ENCODE data around the gene TACR2.

TACR2 gene

DNA sequence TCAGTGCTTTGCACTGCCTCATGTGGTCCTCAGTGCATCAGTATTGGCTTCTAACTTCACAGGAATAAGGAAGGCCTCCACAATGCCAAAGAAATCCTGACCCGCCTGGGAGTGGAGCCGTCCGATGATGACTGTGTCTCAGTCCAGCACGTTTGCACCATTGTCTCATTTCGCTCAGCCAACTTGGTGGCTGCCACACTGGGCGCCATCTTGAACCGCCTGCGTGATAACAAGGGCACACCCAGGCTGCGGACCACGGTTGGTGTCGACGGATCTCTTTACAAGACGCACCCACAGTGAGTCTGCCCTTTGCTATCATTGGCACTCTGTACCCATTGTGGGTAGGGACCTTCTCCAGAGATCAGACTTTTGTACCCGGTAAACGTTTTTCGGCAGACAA, 36.9 kb downstream of the TACR2 start:
- FAIRE-seq (no peak), DNase-seq (ENCODE audit: extremely low spot score, insufficient read length, low read depth) (no peak)

DNA sequence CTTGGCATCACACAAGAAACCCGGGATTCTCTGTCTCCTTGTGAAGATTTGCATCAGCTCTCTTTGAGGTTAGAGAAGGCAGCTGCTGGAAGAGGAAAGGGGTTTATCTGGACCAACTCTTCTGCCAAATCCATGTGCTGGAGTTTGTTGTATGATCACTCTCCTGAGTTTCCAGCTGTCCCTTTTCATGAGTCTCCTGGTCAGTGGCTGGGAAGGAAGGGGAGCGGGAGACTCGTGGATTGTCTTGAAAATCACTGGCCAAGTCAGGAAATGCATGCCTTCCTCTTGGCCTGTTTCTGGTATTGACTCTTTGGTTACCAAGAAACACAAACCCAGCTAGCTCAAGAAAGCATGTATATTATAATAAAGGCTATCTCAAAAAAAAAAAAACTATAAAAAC, 38.8 kb downstream of the TACR2 start:
- DNase-seq (ENCODE audit: extremely low spot score, insufficient read length, low read depth) (no peak), FAIRE-seq (no peak)

DNA sequence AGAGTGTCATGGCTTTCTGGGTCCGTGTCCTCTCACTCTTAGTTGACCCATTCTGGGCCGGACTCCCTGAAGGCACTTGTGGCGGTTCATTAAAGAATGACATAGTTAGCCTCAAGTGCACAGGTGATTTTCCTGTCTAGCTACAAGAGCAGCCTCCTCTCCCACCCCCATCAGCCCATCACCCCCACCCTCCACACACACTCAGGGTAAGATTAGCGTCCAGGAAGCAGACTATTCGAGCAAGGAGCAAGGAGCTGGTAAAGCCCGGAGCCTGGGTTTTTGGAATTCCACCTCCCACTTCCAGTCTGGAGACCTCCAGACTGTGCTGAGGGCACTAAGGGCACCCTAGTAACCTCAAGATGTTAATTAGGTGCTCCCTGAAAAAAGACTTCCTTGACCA, 39.5 kb downstream of the TACR2 start:
- no peak for DNase-seq (ENCODE audit: extremely low spot score, insufficient read length, low read depth)
- no peak for FAIRE-seq

DNA sequence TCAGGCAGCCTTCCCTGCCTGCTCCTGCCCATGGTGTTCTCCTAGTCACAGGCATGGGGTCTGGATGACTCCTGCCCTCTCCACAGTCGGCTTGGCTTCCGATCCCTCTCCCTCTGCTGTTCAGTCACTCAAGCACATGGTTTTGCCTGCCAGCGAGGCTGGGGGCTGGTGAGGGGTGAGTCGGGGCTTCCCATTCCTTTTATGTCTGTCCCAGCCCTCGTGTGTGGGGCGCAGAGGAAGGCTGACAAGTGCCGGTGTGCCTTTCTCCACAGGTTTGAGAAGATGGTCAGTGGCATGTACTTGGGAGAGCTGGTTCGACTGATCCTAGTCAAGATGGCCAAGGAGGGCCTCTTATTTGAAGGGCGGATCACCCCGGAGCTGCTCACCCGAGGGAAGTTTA, 40.1 kb downstream of the TACR2 start:
- FAIRE-seq = no peak
- DNase-seq (ENCODE audit: extremely low spot score, insufficient read length, low read depth) = no peak

DNA sequence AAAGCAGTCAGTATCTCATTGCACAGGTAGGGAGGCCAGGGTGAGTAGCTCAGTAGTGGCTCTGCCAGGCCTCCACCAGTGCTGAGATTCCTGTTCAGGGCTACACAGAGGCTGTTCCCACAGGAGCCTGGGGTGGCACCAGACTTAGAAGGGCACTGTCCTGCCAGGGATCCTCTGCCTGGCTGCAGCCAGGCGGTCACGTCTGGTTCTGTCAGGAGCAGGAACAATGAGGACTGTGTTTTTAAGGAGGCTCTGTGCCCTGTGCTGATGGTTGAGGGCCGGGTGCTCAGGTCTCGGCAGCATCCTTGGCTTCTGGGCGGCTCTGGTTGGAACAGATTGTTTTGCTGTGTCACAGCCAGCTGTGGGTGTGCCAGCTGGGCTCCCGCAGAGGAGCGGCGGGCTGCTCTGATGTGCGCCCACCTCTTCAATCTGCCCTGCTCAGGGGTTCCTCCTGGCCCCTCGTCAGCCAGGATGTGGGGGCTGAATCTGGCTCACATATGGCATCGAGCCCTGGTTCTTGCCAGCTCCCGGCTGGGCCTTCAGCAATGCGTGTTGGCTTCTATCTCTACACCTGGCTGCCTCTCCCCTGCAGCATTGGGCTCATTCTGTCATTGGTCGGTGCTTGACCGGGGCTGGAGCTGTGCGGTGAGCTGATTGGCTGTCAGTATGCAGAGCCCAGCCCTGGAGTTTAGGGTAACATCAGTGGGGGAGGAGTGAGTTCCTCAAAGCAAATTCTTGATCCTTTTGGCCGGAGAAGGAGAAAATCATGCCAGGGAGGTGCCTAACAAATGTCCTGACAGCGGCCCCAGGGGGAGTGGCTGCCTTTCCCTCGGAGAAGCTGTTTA, 41.2 kb downstream of the TACR2 start:
- DNase-seq (ENCODE audit: extremely low spot score, insufficient read length, low read depth) = no peak
- no peak for FAIRE-seq

DNA sequence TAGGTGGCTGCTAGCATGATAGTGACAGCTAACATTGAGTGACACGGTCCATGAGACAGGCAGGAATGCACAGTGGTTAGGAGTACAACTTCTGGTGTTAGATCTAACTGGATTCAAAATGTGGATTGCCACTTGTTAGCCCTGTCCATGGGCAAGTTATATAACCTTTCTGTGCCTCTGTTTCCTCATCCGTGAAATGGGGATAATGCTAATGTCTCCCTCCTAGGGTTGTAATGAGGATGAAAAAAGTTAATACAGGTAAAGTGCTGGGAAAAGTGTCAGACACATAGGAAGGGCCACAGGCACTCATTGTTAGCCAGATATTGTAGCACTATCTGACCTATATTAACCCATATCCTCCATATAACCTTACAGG, 41.8 kb downstream of the TACR2 start:
- FAIRE-seq = no peak
- DNase-seq (ENCODE audit: extremely low spot score, insufficient read length, low read depth) = no peak

DNA sequence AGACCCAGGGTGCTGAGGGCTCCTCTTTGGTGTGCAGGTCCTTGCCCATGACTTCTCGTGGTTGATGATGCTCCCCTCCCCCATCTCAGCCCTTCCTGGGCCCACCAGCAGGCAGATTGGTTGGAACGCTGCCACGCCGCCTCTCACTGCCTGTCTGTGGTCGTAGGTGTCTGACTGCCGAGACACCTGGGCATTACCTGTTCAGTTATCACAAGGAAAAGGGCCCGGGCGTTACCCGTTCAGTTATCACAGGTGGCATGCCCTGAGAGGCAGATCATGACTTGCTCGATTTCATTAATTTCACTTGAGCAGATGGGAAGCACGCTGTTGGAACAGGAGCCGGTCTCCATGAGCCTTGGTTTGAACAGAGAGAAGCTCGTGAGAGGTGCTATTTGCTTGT, 42.5 kb downstream of the TACR2 start:
- no peak for DNase-seq (ENCODE audit: extremely low spot score, insufficient read length, low read depth)
- FAIRE-seq = no peak

DNA sequence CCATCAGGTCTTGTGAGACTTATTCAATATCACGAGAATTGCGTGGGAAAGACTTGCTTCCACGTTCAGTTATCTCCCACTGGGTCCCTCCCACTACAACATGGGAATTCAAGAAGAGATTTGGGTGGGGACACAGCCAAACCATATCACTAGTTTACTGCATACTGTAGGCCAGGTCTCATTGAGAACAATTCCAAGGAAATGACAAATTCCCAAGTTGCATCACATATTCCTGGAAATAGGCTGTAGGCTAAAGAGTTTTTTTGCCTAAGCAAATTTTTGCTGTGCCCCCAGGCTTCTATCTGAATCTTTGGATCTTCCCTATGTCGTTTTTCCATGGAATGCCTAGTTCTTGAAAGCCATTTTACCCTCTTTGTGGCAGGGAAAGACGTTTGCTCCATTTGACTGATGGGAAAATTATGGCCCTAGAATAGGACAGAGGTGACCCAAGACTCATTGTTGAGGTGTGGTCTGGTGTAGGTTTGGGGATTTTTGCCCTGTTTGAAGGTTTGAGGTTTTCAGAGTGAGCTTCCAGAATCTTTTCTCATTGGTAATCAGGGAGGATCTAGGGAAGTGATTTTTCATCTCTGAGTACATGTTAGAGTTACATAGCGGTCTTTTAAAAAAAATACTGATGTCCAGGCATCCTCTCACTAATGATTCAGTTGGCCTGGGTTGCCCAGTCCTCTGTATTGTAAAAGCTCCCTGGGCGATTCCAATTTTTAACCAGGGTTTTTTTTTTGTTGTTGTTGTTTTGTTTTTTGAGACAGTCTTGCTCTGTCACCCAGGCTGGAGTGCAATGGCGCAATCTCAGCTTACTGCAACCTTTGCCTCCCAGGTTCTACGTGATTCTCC, 44.4 kb downstream of the TACR2 start:
- FAIRE-seq (no peak), DNase-seq (ENCODE audit: extremely low spot score, insufficient read length, low read depth) (no peak)

DNA sequence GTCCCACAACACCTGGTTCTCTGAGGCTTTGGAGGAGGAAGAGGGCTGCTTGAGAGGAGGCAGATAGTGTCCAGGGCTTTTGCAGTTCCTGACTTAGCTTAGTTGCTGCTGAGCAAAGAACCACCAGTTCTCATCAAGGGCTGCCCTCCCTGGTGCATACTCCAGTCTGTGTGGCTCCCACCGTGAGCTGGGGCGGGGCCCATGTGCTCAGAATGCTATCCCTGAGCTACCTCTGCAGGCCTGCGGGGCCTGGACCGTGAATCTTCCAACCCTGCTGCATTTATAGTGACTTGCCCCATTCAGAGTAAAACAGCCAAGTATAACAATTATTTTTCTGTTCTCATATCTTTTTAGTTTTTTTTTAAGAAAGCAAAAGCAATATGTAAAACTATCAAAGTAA, 49.2 kb downstream of the TACR2 start:
- DNase-seq (ENCODE audit: extremely low spot score, insufficient read length, low read depth) (no peak), FAIRE-seq (no peak)

DNA sequence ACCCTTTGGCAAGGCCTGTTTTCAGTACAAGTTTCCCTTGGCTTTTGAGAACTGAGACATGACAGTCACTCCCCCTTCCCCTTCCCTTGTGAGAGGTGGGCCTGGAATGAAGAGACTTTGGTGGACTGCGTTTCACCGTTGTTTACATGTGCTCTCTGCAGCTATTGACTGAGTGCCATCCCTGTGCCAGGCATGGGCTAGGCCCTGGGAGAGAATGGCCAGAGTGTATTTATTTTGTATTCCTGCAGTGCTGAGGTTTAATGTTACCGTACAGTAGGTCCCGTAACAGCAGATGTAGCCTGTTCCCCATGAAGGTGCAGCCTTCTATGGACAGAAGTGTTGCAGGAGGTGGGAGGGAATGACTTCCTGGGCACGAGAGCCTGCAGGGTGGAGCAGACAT, 50.0 kb downstream of the TACR2 start:
- FAIRE-seq = no peak
- no peak for DNase-seq (ENCODE audit: extremely low spot score, insufficient read length, low read depth)

DNA sequence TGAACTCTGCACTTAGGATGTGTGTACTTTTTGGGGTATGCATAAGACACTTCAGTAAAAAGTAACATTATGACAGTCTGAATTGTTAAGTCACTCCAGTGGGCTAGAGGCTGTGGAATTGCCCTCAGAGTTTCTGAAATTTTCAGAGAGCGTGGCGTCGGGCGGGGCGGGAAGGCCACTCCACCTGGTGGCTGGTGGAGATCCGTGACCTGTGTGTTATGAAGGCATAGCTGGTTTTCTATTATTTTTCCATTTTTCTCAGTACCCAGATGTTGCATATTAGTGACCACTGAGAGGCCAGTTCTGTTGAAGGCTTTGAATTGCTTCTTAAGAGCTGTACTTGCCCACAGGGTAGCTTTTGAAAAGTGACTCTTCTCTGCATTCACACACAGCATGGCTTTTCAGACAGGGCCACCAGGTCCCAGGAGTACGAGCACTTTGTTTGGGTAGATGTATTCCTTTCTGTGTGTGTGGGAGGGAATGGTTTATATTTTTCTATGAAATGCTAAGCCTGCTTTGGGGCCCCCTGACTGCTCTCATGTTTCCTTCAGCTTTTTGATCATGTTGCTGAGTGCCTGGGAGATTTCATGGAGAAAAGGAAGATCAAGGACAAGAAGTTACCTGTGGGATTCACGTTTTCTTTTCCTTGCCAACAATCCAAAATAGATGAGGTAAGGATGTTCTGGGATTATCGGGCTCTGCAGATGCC, 52.3 kb downstream of the TACR2 start:
- no peak for FAIRE-seq
- no peak for DNase-seq (ENCODE audit: extremely low spot score, insufficient read length, low read depth)

DNA sequence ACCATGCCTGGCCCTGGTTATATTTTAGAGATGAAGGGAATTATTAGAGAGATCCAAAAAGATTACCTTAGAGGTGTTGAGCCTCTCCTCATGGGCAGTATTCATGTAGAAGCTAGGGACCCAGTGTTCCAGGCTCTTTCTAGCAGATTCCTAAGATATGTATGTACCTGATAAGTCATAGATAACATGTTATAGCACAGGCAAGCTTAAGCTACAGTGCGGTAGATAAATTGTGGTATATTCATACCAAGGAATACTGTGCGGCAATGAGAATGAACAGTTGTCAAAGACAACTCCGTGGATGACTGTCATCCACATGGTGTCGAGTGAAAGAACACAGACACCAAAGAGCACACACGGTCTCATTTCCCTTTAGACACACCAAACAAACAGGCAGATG, 53.1 kb downstream of the TACR2 start:
- no peak for FAIRE-seq

DNA sequence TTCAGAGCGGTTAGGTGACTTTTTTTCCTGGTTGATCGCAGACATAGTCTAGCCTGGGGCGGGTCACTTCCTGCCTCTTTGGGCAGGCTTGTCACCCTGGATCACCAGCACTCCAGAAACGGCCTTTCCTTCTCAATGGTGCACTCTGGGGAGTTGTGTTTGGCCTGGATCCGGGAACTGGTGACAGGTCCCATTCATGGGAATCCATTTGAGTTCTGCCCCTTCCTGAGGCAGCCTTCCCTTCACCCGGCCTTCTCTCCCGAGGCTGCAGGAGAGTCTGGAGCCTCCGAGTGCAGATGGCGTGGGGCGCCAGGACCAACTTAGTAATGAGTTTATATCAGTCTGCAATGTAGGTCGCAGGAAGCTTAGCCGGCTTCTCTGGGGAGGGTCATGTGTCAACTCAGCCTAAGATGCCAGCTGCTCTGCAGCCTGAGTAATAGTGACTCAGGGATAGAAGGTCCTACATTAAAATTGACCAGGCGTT, 54.2 kb downstream of the TACR2 start:
- FAIRE-seq = no peak

More for the DNA sequence above, 53.1 kb downstream of the TACR2 start:
- no peak for DNase-seq (ENCODE audit: extremely low spot score, insufficient read length, low read depth)

DNA sequence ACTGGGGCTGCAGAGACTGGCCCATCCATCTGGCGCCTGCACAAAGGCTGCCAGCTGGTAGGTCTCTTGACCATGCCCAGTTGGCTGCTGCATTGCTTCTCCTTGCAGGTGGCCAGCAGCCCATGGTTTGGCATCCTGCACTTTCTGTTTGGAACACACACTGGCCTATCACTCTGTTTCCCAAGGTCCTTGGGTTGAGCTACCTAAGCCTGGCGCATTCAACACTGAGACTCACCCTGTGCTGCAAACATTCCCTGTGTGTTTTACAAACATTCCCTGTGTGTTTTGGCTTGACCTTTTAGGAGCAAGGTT, 55.5 kb downstream of the TACR2 start:
- no peak for FAIRE-seq
- DNase-seq (ENCODE audit: extremely low spot score, insufficient read length, low read depth) = no peak

More for the DNA sequence above, 54.2 kb downstream of the TACR2 start:
- no peak for DNase-seq (ENCODE audit: extremely low spot score, insufficient read length, low read depth)

DNA sequence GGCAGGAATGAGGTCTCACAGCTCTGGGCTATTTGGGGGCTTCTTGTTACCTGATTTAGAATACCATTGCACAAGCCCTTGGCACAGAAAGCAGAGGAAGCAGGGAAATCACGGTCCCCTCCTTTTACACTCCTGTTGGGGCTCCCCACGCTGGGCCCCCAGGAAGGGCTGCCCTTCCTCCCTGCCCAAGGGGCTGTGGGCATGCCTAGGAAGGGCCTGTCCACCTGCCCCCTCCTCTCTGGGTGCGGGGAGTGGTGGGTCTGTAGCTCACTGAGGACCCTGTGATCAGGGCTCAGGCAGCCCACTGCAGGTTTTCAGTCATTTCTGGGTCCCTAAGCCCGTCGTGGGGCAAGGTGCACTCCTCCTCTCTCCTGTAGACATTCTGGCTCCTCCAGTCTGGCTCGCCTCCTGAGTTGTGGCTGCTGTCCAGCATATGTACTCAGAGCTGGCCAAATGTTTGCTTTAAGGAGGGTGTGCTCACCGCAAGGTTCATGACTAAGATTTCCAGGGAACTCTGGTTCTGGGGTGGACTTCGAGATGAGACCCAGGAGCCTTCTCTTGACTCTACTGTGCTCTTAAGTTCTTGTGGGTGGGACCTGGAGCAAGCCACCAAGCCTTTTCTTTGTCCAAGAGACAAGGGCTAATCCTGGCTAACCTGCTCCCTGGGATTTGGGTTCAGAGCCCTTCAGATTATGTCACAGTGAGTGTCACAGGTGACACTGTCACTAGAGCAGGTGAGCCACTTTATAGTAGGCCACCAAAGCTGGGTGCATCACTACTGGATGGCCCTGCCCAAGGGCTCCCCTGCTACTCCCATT, 56.0 kb downstream of the TACR2 start:
- DNase-seq (ENCODE audit: extremely low spot score, insufficient read length, low read depth) (no peak), FAIRE-seq (no peak)

DNA sequence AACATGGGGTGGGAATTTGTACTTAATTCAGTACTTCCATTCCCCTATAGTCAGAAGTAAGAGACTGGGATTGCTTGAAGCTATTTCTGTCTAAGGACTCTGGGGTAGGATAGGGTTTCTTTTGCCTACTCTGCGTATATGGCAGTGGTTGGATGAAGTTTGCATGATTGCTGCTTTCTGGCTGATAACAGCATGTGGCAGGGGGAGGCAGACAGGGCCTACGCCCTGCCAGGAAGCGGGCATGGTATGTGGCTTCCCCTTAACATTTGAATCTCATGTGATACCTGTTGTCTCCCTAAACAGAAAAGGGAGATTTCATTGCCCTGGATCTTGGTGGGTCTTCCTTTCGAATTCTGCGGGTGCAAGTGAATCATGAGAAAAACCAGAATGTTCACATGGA, 57.1 kb downstream of the TACR2 start:
- DNase-seq (ENCODE audit: extremely low spot score, insufficient read length, low read depth) (no peak), FAIRE-seq (no peak)

DNA sequence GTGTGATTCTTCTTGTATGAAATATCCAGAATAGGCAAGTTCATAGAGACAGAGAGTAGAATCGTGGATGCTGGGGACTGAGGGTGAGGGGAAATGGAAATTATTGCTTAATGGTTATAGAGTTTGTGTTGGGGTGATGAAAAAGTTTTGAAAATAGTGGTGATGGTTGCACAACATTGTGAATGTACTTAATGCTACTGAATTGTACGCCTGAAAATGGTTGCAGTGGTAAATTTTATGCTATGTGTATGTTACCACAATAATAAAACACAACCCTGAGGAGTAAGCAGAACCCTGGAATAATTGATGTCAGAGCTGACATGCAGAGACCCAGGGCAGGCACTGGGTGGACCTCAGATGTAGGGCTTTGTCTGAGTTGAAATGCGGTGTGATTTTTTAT, 57.6 kb downstream of the TACR2 start:
- DNase-seq (ENCODE audit: extremely low spot score, insufficient read length, low read depth) (no peak), FAIRE-seq (no peak)

DNA sequence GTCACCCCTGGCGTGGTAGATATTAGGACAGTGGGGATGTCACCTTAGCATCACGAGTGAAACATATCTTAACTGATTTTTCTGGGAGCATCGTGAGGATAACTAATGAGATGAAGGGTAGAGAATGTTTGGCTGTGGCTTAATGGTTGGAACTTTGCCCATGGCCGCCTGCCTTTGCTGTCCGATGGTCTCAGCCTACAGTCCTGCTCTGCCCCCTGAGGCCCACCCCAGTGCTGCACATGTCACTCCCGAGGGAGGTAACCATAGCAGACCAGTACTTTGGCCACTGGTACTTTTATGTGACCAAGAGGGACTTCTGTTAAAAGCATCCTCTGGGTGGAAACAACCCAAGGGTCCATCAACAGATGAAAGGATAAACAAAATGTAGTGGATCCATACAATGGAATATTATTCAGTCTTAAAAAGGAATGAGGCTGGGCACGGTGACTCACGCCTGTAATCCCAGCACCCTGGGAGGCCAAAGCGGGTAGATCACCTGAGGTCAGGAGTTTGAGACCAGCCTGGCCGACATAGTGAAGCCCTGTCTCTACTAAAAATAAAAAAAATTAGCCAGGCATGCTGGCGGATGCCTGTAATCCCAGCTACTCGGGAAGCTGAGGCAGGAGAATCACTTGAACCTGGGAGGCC, 58.4 kb downstream of the TACR2 start:
- no peak for FAIRE-seq
- no peak for DNase-seq (ENCODE audit: extremely low spot score, insufficient read length, low read depth)

DNA sequence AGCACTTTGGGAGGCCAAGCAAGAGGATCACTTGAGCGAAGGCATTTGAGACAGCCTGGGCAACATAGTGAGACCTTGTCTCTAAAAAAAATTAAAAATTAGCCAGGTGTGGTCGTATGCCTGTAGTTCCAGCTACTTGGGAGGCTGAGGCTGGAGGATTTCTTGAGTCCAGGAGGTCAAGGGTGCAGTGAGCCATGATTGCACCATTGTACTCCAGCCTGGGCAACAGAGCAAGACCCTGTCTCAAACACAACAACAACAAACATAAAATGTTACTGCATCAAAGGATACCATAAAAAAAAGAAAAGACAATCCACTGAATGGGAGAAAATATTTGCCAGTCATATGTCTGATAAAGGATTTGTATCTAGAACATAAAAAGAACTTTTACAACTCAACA, 60.5 kb downstream of the TACR2 start:
- DNase-seq (ENCODE audit: extremely low spot score, insufficient read length, low read depth) = no peak
- FAIRE-seq = no peak
